GM18505 (cell line): ENCODE measurements around the gene LMO4.

Source experiments
- ATAC-seq: cut with Tn5 transposase; IDR thresholded peaks from one replicate; pipeline ENCODE4 v1.9.1; 2021; ENCODE audit not compliant: unreplicated experiment
- POLR2A ChIP-seq: IDR thresholded peaks from 4 replicates; pipeline ENCODE4 v1.6.1; 2011; ENCODE audit warnings: borderline replicate concordance; ENCODE audit not compliant: insufficient read depth, insufficient read length; ENCODE audit errors: extremely low read depth

Gene LMO4

DNA sequence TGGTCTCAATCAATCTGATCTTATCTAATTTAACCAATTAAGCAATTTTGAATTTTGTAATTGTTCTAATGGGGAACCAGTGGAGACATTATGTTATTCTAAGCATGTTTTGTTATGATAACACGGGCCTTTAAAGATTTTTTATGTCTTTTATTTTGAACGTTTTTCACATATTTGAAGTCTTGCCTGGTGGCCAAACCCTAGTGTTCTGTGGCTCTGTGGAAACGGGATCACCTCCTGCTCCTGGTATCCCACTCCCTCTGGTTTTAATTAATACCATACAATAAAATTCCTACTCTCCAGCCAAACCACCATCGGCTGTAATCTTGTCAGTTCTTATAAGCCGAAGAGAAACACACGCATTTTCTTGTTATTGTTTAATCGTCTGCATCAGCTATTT, 22.9 kb upstream of the LMO4 start:
- no peak for ATAC-seq

DNA sequence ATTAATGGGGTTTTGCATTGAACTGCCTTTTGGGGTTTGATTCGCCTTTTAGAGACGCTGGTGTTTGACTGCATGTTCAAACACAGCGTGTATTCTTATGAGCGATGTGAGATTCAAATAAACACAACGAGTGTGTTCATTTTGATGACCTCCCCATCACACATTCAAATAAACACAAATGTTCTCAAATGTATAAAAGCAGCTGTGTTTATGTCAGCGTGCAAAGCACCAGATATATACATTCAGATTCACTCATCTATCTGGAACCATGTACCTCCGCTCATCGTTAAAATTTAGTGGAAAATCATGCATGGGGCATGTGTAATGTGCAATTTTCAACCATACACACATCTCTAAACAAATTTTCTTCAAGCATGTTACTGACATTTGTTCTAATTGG, 21.4 kb upstream of the LMO4 start:
- TF ChIP-seq POLR2A, result no peak
- no peak for ATAC-seq

More for the DNA sequence above, 22.9 kb upstream of the LMO4 start:
- TF ChIP-seq POLR2A, result no peak

- no peak for TF ChIP-seq POLR2A
- ATAC-seq, result no peak
Measured at GRCh38 chr1:87307931-87308330, 20.7 kb upstream of the LMO4 start.

DNA sequence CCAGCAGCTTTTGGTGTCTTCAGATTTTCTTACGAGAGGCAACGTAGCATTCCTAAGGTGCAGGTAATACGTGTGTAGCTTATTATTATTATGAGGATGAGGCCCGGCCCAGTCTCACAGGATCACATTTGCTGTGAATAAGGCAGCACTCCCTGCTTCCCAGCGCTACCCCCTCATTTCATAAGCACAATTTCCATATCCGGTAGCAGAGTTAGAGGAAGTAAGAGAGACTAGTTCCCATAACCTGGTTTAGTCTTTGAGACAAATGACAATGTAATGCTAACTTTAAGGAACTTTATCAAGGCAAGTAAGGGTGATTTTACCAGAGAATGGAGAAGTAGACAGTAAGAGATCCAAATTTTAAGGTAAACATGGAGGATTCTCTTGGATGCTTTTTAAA, 14.6 kb upstream of the LMO4 start:
- TF ChIP-seq POLR2A, result no peak
- ATAC-seq, result no peak

DNA sequence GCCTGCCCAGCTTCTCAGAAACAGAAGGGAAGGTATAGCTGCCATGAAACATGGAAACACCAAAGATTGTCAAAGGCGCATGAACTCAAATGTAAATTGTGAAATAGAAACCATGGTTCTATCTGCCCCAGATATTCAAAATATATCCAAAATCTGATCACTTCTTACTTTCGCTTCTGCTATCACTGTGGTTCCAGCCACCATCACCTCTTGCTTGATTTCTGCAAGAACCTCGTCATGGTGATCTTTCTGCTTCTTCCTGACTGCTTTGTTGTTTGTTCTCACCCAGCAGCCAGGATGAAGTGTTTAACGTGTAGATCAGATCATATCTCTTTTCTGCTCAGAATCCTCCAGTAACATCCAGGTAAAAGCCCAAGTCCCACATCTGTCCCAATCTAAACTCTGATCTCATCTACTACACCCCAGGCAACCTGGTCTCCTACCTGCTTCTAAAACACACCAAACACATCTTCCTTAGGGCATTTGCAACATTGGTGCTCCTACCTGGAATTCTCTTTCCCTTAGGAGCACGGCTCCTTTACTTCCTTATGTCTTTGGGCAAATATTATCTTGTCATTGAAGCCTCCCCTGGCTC, 10.5 kb upstream of the LMO4 start:
- TF ChIP-seq POLR2A, result no peak
- ATAC-seq, result no peak

DNA sequence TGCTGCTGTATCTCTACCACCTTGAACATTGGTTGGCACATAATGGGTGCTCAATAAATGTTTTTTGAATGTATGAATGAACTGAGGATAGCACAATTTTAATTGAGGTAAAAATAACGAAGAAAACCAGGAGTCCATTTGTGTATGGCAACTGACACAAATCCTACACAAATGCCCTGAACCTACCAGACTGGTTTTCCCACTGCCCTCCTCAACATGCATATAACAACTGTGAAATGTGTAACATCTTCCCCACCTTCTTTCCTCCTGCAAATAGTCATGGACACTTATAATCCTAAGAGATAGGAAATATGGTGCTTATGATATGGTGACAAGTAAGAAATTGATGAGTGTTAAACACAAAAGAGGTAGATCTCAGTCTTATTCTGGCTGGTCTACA, 9.9 kb upstream of the LMO4 start:
- ATAC-seq, result no peak
- no peak for TF ChIP-seq POLR2A

DNA sequence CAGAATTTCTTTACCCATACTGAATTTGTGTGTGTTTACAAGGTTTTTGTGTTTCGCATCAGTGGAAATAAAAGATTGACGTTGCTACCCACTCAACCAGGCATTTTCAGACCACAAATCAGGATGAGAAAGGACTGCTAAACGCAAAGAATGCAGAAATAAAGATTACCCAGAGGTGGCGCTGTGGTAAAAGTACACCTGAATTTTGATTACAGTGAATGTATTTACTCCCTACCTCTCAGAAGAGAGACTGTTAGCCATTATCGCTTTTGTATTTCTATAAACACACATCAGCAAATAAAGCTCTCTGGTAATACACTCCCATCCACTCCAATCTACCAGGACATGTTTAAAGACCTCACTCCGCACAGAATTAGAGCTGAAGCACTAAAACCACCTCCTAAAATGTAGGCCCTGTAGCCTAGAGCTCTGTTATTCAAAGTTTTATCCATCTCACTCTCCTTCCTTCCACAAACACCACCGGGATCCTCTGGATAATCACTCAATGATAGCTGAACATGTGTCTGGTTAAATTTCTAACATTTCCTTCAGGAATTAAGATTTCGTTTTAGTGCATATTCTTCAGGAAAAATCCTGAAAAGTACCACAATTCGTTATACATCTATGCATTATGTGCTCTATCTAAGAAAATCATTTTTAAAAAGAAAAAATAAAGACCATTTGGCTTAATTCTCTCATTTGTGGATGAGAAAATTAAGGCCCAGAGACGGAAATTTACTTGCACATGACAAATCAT, 2.5 kb upstream of the LMO4 start:
- ATAC-seq, result no peak

DNA sequence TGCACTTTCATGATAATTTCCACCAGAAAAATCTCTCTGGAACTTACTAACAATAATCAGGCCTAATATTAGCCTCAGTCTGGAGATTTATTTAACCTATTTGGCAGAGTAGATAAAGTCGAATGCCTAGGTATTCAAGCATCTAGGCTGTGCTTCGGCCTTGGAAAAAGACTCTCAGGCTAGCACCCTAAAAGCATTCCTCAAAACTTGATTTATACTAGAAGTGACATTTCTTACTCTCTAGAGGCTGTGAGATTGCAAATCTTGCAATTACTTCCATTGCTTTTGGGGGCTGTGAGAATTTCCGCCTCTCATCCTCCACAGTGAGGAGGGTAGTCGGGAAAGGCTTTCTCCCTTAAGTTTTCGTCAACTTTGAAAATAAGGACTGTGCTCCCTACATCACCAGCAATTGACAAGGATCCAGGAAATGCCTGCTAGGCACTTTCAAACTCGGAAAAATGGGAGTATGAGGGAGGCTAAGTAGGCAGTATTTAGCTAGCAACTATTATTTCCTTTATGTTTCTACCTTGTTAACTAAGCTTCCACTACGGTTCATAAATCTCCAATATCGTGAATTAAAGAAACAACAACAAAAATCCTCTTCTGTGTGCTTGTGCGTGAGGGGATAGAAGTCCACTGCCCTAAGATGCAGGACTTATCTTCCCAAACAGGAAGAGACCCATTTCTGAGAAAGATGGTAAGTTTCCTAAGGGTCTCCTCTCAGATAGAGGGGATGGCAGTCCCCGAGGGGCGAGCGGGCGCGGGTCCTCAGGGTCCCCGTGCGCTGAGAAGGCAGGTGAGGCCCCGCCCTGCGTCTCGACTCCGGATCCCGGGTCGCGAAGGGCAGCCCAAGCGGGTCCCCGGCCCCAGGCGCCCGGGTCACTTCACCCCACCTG, 1.1 kb upstream of the LMO4 start:
- TF ChIP-seq POLR2A, result no peak
- ATAC-seq, result no peak

More for the DNA sequence above, 2.5 kb upstream of the LMO4 start:
- TF ChIP-seq POLR2A, result no peak

GRCh38 chr1:87329051-87329525, 408 bp downstream of the LMO4 start:
- ATAC-seq, result no peak
- TF ChIP-seq POLR2A, result no peak

DNA sequence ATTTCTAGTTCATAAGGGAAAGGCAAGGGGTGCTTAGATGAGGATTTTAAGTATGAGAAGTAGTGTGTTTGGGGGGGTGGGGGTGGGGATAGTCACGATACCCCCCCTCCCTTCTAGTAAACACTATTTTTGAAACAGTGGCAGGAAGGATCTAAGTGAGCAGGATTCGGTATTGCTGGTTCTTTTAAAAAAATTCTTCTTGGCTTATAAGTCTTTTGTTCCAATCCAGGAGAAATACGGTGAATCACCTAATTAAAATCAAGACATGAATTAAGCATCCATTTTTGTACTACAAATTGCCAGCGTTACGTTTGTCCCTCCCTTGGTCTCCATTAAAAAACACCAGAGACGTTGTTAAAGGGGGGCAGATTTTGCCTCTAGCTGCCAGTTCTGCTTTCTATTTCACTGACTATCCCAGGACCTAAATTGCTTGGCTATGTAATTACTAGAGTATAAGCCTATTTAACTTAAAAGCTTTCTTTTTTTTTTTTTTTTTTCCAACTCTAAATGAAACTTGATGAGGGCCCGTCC, 911 bp downstream of the LMO4 start:
- no peak for ATAC-seq

GRCh38 chr1:87330057-87330884, 1.6 kb downstream of the LMO4 start:
- no peak for ATAC-seq
- TF ChIP-seq POLR2A, result no peak

More for the DNA sequence above, 911 bp downstream of the LMO4 start:
- TF ChIP-seq POLR2A, result no peak

GRCh38 chr1:87330885-87331364, 2.2 kb downstream of the LMO4 start:
- no peak for ATAC-seq
- TF ChIP-seq POLR2A, result no peak
